HUES64 (cell line): ENCODE data around the gene SLC12A8.

Source experiments
- H3K27ac ChIP-seq: 2 replicates; pipeline ENCODE4 v1.7.0; 2013; ENCODE audit warnings: low read depth, low read length, inconsistent platforms
- H3K27me3 ChIP-seq: 2 replicates; pipeline ENCODE4 v1.6.1; 2013; ENCODE audit warnings: mild to moderate bottlenecking, low read length; ENCODE audit not compliant: insufficient read depth
- H3K36me3 ChIP-seq: 2 replicates; pipeline ENCODE4 v1.6.1; 2013; ENCODE audit warnings: mild to moderate bottlenecking, low read length; ENCODE audit not compliant: insufficient read depth
- H3K4me1 ChIP-seq: 2 replicates; pipeline ENCODE4 v1.6.1; 2013; ENCODE audit warnings: mild to moderate bottlenecking, low read length, moderate library complexity; ENCODE audit not compliant: insufficient read depth
- H3K4me3 ChIP-seq: 2 replicates; pipeline ENCODE4 v1.5.1; 2013; ENCODE audit warnings: mild to moderate bottlenecking, low read length, moderate library complexity
- H3K9ac ChIP-seq: 2 replicates; pipeline ENCODE4 v1.6.1; 2013; ENCODE audit warnings: mild to moderate bottlenecking, low read depth, low read length
- H3K9me3 ChIP-seq: 2 replicates; pipeline ENCODE4 v1.6.1; 2013; ENCODE audit warnings: low read depth, low read length; ENCODE audit not compliant: insufficient read depth
- WGBS: fragments of 150-250, 120-280 bp; methylation state at CpG from one replicate; pipeline ENCODE4 v1.1.7; 2013; ENCODE audit warnings: missing lambda C conversion rate; 5-methylcytosine and 5-hydroxymethylcytosine counted together

Gene SLC12A8

DNA sequence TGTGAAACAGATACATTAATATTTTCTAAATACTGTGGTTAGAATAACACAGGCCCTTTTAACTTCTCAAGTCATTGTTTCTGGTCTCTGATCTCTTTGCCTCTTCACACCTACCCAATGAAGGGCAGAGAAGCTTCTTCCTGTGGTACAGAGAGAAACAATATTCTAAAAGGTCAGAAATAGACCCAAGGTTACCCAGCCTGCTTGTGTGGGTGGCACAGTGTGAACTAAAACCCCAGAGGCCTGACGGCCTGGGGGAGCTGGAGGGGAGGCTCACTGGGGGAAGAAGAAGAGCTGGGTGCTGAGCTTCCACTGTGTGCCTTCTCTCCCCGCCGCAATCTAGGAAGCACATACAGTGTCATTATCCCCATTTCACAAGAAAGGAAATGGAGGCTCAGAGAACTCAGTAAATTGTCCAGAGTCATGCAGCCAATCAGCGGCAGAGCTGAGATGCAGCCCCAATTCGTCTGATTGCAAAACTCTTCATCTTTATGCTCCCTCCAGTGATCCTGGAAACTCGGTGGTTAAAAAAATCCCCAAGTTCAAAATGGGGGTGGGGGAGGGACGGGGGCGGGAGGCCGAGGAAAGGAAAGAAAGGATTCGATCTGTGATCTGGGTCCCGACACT lies 92.7 kb downstream of the SLC12A8 start:
- H3K27me3 ChIP-seq, result peaks cover 9% of the 10 kb centered on the region; the same call in 1 of the 2 replicates
- 17% methylated on average over 11 of the region's 11 CpGs for WGBS
- H3K36me3 ChIP-seq, result no peaks in the 10 kb centered on the region
- peak overlapping the region; percentile 49; the same call in 1 of the 2 replicates for H3K9ac ChIP-seq
- peak overlapping the region; percentile 52 for H3K4me3 ChIP-seq
- peaks cover 46% of the 10 kb centered on the region for H3K4me1 ChIP-seq
- H3K9me3 ChIP-seq, result no peaks in the 10 kb centered on the region
- no peak overlapping the region; the same call in 1 of the 2 replicates for H3K27ac ChIP-seq

DNA sequence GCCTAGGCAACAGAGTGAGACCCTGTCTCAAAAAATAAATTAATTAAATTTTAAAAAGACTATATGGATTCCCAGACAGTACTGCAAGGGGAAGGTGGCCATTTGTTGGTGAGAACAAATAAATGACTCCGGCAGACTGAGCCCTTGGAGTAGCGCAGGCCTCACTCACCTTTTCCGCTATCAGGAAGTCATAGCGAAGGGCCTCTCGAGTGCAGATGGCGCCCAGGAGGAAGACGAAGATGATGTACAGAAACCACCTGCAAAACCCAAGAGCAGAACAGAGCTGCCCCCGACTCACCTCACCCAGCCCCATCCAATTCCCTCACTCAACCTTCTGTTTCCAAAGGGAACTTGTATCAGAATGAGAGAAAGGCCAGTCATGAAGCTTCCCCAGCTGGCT lies 93.9 kb downstream of the SLC12A8 start:
- Histone ChIP-seq H3K9ac (no peak overlapping the region), H3K9me3 (no peaks in the 10 kb centered on the region), H3K27ac (no peak overlapping the region), H3K36me3 (no peaks in the 10 kb centered on the region), H3K4me1 (peaks cover 41% of the 10 kb centered on the region), H3K27me3 (peaks cover 9% of the 10 kb centered on the region; the same call in 1 of the 2 replicates), H3K4me3 (no peak overlapping the region)
- WGBS, result 97% methylated on average over 8 of the region's 8 CpGs

DNA sequence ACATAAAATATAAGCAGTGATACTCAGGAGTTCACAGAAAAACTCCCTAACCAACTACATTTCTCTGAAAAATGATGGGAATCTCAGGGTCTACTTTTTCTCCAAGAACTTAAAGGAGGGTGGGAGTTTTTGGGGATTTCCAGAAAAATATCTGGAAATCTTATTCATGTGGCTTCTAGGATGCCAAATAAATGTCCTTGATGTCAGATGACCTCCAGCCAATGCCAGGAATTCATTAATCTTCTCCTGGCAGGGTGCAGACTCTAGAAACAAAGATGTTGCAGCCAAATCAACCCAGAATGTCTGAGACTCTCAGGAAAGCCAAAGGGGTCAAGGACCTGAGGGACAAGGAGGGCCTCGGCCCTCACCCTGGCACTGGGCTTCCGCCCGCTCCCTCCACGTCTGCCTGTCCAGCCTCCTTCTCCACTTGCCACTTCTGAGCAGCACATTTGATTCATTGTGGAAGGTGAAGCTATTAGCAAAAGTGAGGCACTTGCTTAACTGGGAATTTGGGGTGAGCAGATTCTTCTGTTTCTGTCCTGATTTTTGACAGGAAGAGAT lies 94.8 kb downstream of the SLC12A8 start:
- Histone ChIP-seq H3K27me3 (peaks cover 9% of the 10 kb centered on the region; the same call in 1 of the 2 replicates), H3K4me1 (peaks cover 41% of the 10 kb centered on the region), H3K4me3 (no peak overlapping the region), H3K36me3 (no peaks in the 10 kb centered on the region), H3K9ac (no peak overlapping the region), H3K27ac (no peak overlapping the region), H3K9me3 (no peaks in the 10 kb centered on the region)
- 97% methylated on average over 4 of the region's 4 CpGs for WGBS

DNA sequence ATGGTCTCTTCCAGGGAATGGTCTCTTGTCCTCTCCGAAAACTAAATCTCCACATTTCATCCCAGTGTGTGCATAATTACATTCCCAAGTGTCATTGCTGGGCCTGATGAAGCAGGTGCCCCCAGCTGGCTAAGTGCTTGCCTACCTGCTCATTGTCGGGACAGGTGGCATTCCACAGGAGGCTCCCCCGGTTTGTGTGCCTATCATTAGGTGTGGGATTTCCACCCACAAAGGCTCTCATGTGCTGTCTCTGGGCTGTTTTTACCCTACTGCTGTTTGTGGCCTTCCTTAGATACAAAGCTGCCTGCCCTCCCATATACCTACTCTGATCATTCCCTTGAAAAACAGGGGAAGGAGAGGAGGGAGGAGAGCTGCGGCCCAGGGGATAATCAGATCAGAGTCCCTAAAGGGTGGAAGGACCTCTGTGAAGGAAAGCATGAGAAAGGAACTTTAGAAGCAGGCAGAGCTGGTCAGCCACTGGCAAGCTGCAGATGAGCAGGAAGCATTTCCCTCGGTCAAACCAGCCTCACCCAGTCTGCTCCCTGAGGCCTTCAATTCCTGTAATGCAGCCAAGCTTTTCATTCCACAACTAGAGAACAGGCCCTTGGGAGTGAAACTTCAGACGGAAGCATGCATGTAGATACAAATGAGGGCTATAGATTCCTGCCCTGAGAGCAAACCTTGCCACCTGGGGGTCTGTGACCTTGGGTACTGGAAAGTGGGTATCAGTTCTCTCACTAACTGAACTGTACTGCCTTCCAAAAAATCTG lies 96.1 kb downstream of the SLC12A8 start:
- peaks cover 9% of the 10 kb centered on the region; the same call in 1 of the 2 replicates for H3K27me3 ChIP-seq
- no peaks in the 10 kb centered on the region for H3K9me3 ChIP-seq
- H3K27ac ChIP-seq, result no peak overlapping the region
- 59% methylated on average over 6 of the region's 6 CpGs for WGBS
- no peak overlapping the region for H3K9ac ChIP-seq
- H3K4me1 ChIP-seq, result peaks cover 34% of the 10 kb centered on the region
- no peak overlapping the region for H3K4me3 ChIP-seq
- no peaks in the 10 kb centered on the region for H3K36me3 ChIP-seq

DNA sequence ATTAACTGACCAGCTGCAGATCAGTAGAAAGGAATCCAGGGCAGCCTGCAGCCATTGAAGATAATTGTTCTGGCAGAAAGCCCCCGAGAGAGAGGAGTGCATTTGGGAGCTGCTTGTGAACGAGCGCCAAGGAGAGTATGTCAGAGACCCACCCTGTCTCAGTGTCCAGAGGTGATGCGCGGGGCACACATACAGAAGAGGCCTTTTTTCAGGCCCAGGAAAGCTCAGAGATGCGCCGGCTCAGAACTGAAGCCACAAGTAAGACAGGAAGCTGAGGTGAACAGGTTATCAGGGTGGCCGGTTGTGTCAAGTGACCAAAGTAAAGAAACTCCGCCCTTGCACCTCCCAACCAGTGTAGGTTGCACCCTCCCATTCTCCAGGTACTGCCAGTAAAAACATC lies 96.9 kb downstream of the SLC12A8 start:
- Histone ChIP-seq H3K27ac (no peak overlapping the region), H3K27me3 (peaks cover 9% of the 10 kb centered on the region; the same call in 1 of the 2 replicates), H3K36me3 (no peaks in the 10 kb centered on the region), H3K9ac (no peak overlapping the region), H3K4me3 (no peak overlapping the region), H3K9me3 (no peaks in the 10 kb centered on the region), H3K4me1 (peaks cover 30% of the 10 kb centered on the region)
- WGBS, result 85% methylated on average over 9 of the region's 9 CpGs

DNA sequence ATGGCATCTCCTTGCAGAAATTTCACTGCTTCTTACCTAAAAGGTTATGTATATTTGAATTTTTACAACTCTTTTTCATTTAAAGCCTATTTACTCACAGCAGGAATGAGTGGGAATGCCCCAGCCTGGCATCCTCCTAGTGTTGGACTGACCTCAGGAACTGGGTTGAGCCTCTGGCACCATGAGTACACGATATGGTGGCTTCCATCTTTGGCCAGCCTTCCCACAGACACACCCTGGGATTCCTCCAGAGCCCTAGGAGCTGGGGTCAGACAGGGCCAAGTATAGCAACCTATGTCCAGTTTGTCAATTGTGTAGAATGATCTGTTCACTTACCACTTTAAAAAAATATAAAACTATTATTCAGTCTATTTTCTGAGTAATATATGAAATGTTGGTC lies 99.6 kb downstream of the SLC12A8 start:
- no peak overlapping the region for H3K27ac ChIP-seq
- H3K36me3 ChIP-seq, result no peaks in the 10 kb centered on the region
- H3K27me3 ChIP-seq, result no peaks in the 10 kb centered on the region
- no peak overlapping the region for H3K9ac ChIP-seq
- H3K9me3 ChIP-seq, result no peaks in the 10 kb centered on the region
- peaks cover 21% of the 10 kb centered on the region for H3K4me1 ChIP-seq
- WGBS, result 97% methylated on average over 1 of the region's 1 CpG
- no peak overlapping the region for H3K4me3 ChIP-seq

DNA sequence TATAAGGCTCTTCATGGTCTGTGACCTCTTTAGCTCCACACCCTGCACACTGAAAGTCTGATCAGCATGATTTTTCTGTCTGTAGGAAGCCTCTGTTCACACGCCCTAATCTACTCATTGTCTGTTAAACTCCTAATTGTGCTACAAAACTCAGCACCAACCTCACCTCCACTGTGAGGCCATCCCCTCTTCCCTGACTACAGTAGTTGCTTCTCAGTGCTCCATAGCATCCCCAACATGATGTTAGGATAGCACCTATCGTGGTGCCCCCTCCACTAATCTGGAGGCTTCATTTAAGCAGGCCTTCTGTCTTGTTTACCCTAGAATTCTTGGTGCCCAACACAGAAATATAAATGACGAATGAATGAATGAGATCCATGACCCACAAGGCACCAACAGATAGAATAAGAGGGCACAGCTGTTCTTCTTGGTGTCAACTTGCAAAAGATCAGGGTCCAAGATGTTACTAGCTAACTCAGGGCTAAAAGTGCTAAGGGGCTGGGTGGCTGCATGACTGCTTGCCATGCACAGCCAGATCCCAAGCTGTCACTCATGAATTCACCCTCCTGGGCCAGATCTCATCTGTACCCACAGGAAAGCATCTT lies 101.6 kb downstream of the SLC12A8 start:
- Histone ChIP-seq H3K4me3 (no peak overlapping the region), H3K36me3 (0 out of 2 replicates have a peak, but pooled peaks cover 4% of the 10 kb centered on the region), H3K27ac (no peak overlapping the region), H3K9me3 (no peaks in the 10 kb centered on the region), H3K4me1 (peaks cover 9% of the 10 kb centered on the region), H3K27me3 (no peaks in the 10 kb centered on the region), H3K9ac (no peak overlapping the region)
- 88% methylated on average over 3 of the region's 3 CpGs for WGBS

DNA sequence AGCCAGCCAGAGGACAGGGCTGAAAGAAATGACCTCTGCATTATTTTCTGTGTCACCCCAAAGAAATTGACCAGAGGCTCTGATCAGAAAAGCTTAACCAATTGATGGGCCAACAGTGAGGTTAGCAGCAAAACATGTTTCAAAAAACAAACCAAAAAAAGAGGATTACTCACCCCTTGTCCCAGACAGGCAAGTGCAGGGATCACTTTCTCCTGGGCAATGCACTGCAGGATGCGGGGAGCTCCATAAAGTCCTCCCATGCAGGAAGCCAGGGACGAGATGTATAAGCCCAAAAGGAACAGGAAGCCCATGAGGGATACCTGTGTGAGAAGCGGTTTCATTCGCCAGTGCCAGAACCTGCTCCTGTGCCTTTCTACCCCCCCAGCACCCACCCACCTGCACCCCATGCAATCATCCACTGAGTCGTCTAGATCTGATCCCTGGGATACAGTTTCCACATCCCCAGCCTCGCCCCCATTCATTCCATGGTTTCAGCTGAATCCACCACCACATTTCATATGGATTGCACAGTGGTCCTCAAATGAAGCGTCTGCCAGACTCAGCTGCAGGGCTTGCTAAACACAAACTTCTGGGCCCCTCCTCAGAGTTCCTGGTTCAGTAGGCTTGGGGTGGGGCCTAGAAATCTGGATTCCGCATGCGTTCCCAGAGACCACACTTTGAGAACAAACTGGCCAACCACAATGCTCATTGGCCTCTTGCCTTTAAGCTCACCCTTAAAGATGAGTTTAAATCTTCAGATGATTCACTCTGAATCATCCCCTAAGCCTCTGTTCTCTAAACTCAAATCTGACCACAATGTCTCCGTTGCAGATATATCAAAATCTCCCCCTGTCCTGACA lies 102.3 kb downstream of the SLC12A8 start:
- Histone ChIP-seq H3K4me1 (peaks cover 2% of the 10 kb centered on the region; the same call in 1 of the 2 replicates), H3K4me3 (no peak overlapping the region)

DNA sequence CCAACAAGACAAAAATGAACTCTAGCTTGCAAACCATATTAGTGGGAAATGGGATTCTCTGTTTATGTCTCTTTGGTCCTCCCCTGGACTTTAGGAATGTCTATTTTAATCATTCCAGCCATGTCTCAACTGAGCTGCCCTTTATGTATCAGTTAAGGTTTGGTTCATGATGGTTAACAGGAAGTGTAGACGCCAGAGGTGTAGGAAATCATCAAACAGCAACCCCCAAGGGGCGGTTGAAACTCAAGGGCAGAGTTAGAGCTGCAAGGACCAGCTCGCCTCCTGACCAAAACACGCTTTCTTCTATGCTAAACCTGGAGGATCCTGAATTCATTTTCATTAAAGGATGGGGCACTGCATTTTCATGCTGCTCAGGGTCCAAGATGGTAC lies 103.0 kb downstream of the SLC12A8 start:
- no peaks in the 10 kb centered on the region for H3K27me3 ChIP-seq
- no peak overlapping the region for H3K27ac ChIP-seq
- peaks cover 2% of the 10 kb centered on the region; the same call in 1 of the 2 replicates for H3K4me1 ChIP-seq
- H3K36me3 ChIP-seq, result 0 out of 2 replicates have a peak, but pooled peaks cover 4% of the 10 kb centered on the region
- 97% methylated on average over 4 of the region's 4 CpGs for WGBS
- H3K4me3 ChIP-seq, result no peak overlapping the region
- no peaks in the 10 kb centered on the region for H3K9me3 ChIP-seq
- no peak overlapping the region for H3K9ac ChIP-seq

More for the DNA sequence above, 102.3 kb downstream of the SLC12A8 start:
- Histone ChIP-seq H3K9ac (no peak overlapping the region), H3K27ac (no peak overlapping the region), H3K9me3 (no peaks in the 10 kb centered on the region), H3K27me3 (no peaks in the 10 kb centered on the region), H3K36me3 (0 out of 2 replicates have a peak, but pooled peaks cover 4% of the 10 kb centered on the region)
- 89% methylated on average over 10 of the region's 10 CpGs for WGBS

DNA sequence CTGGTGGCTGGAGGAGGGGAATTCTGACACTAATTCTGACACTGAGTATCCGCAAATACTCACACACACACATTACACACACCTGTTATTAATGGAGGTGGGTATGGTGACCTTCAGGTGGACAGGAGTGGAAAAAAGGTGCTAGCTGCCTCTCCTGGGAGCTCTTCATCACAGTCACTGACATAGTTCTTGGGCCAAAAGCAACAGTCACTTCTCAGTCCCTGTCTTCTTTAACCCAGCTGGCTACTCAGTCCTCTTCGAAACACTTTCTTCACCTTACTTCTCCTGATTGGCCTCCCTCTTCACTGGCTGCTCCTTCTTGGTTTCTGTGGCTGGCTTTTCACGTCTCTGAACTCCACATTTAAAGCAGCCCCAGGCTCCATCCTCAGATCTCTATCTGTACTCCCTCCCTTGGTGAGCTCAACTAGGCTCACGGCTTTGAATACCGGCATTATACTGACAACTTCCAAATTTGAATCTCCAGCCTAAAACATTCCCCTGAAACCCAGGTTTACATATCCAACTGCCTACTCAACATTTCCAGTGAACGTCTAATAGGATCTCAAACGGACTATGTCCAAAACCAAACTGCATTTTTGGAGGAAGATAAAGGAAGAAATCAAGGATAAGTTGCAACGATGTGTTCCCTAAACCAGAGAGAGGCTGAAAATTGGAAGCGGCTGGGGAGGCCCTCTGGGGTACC lies 103.6 kb downstream of the SLC12A8 start:
- H3K27ac ChIP-seq, result no peak overlapping the region
- H3K4me3 ChIP-seq, result no peak overlapping the region
- no peaks in the 10 kb centered on the region for H3K27me3 ChIP-seq
- H3K36me3 ChIP-seq, result 0 out of 2 replicates have a peak, but pooled peaks cover 4% of the 10 kb centered on the region
- H3K9me3 ChIP-seq, result no peaks in the 10 kb centered on the region
- H3K9ac ChIP-seq, result no peak overlapping the region
- 86% methylated on average over 8 of the region's 9 CpGs for WGBS
- H3K4me1 ChIP-seq, result peaks cover 2% of the 10 kb centered on the region; the same call in 1 of the 2 replicates
